HG03108 (cell line): ENCODE results near the gene ZMYM4.
"Not testable (repeated sequence)": the region's sequence is repeated elsewhere in the genome, so short reads cannot be mapped to it uniquely, and the experiment has no call there.

Source experiments
- ATAC-seq: cut with Tn5 transposase; IDR thresholded peaks from one replicate; pipeline ENCODE4 v1.9.1; 2021; ENCODE audit warnings: moderate library complexity; ENCODE audit not compliant: unreplicated experiment

The ZMYM4 gene

DNA sequence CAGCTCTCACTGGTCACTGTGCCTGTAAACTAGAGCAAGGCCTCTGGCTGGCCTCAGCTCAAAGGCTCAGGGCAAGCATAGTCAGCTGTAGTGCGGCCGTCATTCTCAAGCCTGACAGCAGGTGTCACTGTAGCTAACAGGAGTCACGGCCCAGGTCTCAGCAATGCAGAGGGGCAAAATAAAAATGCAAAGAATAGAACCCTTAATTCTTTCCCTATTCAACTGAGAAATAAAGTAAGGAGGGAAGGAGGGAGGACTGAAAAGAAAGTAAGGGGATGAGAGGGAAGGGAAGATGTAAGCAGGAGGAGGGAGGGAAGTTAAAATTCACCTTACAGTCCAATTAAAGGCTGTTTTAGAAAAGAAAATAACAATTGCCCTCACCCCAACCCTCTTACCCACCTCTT lies 182.6 kb downstream of the ZMYM4 start:
- no peak for ATAC-seq

GRCh38 chr1:35452106-35452774 lies 183.7 kb downstream of the ZMYM4 start:
- ATAC-seq: no peak

- no peak for ATAC-seq
These were observed 184.5 kb downstream of the ZMYM4 start for GRCh38 chr1:35453031-35453430.

GRCh38 chr1:35454176-35454575 lies 185.7 kb downstream of the ZMYM4 start:
- ATAC-seq: no peak

DNA sequence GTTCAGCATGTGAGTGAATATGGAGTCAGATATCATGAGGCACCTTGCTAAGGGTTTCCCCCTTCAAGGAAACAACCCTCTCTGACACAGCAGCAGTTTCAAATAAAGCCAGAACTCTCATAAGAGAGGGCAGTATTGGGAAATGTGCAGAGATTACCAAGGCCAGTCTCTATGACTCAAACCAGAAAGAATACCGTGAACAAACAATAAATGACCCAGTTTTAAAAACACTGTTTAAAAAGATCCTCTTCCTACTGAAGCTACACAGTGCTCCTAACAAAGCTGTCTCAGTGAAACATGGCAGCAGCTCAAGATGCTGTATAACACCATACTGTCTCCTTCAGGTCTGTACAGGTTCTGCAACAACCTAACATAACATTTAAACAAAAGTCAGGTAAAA lies 186.1 kb downstream of the ZMYM4 start:
- no peak for ATAC-seq

GRCh38 chr1:35460796-35461195 lies 192.3 kb downstream of the ZMYM4 start:
- no peak for ATAC-seq

DNA sequence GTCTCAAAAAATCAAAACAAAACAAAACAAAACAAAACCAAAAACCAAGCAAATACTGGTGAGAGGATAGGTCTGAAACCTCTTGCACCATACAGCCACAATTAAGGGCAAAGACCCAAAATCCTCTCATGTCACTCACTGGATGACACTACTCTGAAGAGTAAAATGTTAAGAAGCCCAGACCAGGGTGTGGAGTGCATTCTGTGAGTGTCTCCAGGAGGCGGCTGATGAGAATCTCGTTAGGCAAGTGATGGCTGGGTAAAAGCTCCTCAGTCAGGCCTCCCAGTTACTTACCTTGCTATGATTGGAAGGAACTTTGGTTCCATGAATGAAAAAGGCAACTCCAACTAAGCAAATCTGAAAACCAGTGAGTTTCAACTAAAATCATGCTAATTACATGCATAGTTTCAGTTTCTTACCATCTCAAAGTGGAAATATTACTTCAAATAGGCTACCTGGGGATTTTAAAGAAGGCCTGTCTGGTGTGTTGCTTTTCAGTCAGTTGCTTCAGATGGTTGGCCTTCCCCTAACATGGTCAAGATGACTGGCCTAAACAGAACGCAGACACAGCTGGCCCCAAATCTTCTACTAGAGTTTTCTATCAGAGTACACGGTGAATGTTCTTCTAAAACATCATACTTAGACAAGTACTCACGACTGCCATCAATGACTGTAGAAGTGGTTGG lies 193.6 kb downstream of the ZMYM4 start:
- no peak for ATAC-seq

DNA sequence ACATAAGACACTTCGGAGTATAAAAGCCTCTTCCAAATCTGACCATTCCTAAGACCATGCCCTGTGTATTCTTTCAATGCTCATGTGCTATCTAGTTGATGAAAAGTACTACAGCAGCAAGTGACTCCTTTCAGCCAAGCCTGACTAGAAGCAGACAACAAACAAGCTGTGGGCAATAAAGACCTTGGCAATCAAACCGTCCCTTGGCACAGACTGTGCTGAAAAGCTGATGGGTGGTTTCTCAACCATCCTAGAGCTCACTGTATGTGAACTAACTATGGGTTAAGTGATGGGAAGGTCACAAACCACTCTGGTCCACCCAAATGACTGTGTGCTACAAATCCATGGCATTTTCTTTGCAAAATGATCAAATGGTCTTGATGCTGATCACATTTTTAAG lies 194.7 kb downstream of the ZMYM4 start:
- ATAC-seq: no peak

- ATAC-seq: not testable (repeated sequence)
These were observed 195.2 kb downstream of the ZMYM4 start for GRCh38 chr1:35463749-35464148.

DNA sequence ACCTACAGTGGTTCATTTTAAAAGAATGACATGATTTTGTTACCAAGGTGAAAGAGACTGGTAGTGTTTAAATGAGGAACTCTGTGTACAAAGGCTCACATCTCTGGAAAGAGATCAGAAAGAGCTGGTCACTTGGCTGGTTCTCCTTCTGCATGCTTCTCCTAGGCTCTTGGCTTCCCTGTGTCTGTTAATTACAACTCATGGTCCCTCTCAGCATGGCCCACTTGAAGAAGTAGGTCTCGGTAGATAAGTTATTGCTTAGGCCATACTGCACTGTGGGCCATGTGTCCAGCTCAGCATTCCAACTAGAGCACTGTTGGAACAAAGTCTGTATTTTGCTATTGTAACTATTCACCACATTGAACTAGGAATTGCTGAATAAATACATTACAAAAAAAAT lies 197.6 kb downstream of the ZMYM4 start:
- ATAC-seq: no peak

- ATAC-seq: no peak
These were observed 202.6 kb downstream of the ZMYM4 start for GRCh38 chr1:35470977-35471613.
